HG03045 (cell line): ENCODE data around the gene CCDC74B.
"Not testable (repeated sequence)": the region's sequence is repeated elsewhere in the genome, so short reads cannot be mapped to it uniquely, and the experiment has no call there.

ENCODE experiments used
- ATAC-seq: cut with Tn5 transposase; IDR thresholded peaks from one replicate; pipeline ENCODE4 v1.9.1; 2021; ENCODE audit warnings: mild to moderate bottlenecking, moderate library complexity; ENCODE audit not compliant: unreplicated experiment

CCDC74B gene

DNA sequence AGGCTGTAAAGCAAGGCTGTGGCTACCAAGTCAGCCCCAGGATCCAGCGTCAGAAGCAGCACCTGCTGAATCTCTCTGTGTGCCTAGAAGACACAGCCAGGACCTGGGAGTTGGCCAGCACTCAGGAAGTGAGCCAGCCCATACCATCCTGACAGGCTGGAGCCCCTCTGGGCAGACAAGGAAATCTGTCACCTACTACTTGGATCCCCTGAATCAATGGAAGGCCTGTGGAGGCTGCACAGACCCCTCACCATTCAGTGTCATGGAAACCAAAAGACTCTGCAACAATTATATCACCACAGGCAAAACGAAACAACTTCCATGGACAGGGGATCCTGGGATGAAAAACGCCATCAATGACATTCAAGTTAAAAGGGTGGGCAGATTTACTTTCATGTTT, 21.7 kb upstream of the CCDC74B start:
- ATAC-seq: not testable (repeated sequence)

- no peak for ATAC-seq
Observed at GRCh38 chr2:130165293-130166016, 20.5 kb upstream of the CCDC74B start.

DNA sequence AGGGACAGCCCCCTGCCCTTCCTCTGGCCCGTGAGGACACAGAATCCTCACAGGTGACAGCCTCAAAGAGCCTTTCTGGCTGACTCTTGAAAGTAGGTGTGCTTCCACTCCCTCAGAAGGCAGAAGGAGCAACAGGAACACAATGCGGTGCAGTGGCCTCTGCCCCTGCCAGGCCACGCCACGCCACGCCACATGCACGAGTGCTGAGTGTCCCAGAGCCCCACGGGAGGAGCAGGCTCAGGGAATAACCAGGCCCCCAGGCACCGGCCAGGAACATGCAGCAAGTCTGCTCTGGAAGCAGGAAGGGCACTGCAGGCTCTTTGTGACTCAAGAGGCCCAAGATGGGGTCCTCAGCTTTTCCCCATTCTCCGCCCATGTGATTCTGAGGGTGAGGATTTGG, 18.1 kb upstream of the CCDC74B start:
- ATAC-seq: no peak

- ATAC-seq: not testable (repeated sequence)
Observed at GRCh38 chr2:130162486-130162885, 17.6 kb upstream of the CCDC74B start.

GRCh38 chr2:130160838-130161705, 16.2 kb upstream of the CCDC74B start:
- ATAC-seq: not testable (repeated sequence)

DNA sequence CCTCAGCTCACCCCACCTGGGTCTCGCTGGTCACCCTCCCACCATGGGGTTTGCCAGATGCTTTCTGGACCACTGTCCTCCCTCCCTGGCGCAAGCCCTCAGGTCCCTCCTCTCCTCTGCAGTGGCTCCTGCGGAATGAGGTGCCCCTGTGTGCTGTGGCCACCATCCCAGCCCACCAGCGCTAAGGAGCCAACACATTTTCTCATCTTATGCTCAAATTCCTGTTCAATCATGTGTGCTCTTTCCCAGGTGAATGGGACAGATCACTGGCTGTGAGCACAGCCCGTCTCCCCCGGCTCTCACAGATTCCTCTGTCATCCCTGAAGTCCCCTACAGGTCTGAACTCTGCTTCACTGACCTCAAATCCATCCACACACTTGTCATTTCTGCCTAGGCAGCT, 15.2 kb upstream of the CCDC74B start:
- no peak for ATAC-seq

- ATAC-seq: not testable (repeated sequence)
Observed at GRCh38 chr2:130159376-130159775, 14.5 kb upstream of the CCDC74B start.

DNA sequence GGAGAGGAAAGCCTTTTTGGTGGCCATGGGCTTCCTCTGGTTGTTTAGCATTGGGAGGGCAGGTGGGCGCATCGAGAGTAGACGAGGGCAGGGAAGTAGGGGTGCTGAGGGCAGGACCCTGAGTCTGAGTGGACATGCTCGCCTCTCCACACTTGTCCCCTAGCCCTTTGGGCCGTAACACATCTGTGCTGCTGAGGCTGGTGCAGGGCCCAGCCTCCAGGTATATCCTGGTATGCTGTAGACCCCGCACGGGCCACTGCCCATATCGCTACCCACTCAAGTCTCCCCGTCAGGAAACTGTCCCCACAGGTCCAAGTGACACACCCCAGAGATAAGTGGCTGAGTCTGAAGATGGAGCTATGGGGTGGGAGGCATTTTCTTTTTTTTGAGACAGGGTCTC, 13.7 kb upstream of the CCDC74B start:
- ATAC-seq: no peak

DNA sequence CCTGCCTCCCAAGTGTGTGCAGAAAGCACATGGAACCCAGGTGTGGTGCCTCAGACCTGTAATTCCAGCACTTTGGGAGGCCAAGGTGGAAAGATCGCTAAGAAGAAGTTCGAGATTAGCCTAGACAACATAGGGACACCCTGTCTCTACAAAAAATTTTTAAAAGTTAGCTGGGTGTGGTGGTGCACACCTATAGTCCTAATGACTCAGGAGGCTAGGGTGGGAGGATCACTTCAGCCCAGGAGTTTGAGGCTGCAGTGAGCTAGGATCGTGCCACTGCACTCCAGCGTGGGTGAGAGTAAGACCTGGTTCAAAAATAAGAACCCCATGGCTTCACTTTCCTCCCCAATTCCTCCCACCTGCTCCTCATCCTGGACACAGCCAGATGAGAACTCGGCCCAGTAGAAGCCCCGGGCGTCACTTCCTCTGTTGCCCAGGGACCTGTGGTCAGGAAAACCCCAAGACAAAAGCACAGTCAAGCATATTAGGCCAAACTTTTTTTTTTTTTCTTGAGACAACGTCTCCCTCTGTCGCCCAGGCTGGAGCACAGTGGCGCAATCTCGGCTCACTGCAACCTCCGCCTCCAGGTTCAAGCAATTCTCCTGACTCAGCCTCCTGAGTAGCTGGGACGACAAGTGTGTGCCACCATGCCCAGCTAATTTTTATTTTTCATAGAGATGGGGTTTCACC, 13.1 kb upstream of the CCDC74B start:
- peak; percentile 76 for ATAC-seq

DNA sequence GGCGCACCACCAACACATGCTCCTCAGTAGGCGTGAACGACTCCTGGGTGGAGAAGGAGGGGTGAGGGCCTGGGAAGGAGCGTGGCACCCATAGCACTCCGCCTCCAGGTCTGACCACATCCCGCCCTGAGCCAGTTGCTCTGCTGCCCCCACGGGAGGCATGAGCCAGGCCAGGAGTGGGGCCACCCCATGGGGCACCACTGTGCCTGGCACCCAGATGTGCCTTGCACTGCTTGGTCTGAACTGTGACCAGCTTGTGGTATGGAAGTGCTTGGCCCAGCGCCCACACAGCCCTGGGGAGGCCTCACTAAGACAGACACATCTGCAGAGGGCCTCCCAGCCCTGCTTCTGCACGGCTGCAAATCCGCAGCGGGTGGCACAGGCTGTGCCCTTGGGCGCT, 12.4 kb upstream of the CCDC74B start:
- ATAC-seq: peak; percentile 30

GRCh38 chr2:130156624-130157004, 11.7 kb upstream of the CCDC74B start:
- no peak for ATAC-seq

DNA sequence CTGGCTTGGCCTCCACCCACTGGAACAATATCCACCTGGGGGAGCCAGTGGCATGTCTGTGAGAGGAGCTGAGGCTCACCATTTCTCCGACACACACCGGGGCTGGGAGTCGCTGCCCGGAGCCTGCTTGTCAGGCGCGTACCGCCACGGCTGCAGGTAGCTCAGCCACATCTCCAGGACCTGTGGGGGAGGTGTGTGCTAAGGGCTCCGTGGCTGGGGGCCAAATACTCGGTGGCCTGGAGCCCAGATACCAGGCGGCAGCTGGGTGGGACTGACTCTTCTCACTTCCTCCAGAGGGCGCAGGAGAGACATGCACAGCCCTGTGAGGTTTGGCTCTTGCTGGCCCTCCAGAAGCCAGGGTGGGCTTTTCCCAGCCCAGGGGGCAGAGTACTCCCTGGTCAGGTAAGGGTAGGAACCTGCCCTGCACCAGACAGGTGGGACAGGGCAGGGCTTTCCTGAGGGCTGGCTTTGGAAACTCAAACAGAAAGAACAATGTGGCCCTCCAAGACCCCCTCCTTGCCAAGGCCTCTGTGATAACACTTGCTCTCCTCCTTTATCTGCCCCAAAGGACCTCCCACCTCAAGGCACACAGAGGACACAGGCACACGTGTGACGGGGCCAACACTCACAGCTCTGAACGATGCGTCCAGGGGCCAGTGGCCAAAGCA, 11.2 kb upstream of the CCDC74B start:
- not testable (repeated sequence) for ATAC-seq

DNA sequence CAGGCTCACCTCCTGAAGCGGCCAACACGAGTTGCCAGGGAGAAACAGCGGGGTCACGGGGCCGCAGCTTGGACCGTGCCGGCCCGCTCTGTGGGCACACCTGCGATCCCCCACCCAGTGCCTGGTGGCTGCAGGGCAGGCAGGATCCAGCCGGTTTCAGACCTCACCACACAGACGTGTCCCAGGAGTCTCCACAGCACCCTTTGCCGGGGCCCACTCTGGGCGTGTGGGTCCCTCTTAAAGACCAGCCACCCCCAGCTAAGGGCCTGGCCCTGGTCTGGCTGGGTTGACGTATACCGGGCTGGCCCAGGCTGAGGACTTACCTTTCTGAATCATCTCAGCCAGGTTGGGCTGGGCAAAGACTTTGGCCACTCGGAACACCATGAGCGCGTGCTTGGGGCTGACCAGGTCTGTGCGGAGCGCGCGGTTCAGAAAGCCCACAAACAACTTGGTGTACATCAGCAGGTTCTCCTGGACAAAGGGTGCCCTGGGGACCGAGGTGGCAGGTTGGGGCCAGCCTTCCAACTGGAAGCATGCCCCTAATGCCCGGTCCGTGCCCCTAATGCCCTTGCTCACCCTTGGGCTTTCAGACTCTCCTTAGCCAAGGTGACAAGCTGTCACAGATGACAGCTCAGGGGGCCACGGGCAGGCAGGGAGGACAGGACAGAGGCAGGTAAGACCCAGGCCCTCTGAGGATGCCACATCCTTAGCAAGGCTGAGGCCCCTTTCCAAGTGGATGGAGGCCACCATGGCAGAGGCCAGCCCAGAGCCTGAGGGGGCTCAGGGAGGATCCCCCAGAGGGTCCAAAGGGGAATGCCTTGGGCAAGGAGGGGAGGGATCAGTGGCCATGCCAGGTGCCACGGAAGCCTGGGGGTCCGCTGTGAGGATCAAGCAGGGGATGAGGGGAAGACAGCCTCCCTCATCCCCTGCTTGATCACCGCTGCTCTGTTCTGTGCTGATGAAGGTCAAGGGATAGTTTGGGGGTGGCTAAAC, 10.2 kb upstream of the CCDC74B start:
- no peak for ATAC-seq

DNA sequence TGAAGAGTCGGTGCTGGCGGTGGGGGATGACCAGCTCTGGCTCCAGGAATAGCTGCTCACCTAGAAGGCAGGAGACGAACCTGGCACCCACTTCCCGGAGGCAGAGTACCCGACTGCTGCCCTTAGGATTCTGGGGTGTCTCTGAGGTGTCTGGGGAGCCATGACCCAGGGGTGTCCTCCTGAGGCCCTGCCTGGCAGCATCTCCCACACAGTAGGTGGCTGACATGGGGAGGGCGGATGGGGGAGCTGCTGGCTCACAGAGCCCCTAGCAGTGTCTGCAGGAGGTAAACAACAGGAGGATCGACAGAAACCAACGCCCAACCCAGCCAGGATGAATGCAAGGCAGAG, 9.5 kb upstream of the CCDC74B start:
- ATAC-seq: not testable (repeated sequence)

DNA sequence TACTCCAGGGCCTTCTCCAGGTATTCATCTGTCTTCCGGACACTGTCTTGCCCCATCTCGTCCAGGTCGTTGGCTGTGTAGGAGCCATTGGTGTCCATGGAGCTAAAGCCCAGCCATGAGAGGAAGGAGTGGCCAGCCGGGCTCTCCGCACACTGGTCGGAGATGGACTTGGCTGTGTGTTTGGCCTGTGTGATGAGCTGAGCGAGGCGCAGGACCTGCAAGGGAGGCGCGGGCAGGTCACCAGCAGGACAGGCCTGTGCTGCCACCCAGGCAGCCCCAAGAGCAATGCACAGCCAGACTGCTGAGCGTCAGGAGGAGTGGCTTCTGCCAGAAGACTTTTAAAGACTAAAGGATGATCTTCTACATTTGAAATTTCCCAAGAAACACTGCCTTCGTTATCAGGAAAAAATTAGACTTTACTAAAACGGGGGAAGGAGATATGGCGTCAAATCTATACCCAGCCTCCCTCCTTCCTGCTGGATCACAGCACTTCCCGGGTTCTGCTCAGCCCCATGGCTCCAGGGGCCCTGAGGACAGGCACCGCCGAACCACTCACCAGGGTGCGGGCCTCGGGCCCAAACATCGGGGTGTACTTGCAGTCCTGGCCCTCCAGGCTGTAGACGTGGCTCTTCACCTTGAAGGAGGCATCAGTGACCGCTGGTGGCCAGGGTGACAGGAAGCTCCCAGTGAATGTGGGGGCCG, 9.0 kb upstream of the CCDC74B start:
- not testable (repeated sequence) for ATAC-seq

DNA sequence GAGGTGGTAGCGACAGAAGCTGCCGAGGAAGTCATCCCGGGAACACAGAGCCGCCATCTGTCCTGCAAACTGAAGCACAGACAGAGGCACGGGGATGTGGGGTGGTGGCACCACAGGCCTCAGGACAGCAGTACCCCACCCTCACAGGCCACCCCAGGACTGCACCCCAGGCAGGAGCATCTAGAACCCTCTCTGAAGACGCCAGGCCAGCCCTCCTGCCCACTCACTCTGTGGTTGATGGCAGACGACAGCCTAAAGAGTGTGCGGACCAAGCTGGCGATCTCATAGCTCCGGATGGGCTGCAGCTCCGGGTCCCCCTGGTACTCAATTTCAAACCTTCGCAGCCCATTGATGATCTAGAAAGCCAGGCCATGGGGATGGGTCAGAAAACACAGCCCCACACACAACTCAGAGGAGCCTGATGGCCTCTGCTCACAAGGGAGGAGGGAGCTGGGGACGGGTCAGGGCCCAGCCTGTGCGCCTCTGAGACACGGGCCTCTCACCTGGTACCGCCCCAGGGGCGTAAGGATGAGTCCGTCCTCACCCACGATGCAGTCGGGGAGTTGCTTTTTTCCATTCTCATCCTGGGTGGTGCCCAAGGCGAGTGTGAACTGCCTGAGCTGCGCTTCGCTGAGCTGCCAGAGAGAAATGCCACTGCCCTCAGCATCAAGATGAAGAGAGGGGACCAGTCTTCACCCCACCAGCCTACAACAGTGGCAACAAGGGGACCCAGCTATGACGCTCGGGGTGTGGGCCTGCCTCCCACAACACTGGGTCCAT, 8.1 kb upstream of the CCDC74B start:
- no peak for ATAC-seq

- not testable (repeated sequence) for ATAC-seq
Observed at GRCh38 chr2:130152136-130152815, 7.4 kb upstream of the CCDC74B start.

DNA sequence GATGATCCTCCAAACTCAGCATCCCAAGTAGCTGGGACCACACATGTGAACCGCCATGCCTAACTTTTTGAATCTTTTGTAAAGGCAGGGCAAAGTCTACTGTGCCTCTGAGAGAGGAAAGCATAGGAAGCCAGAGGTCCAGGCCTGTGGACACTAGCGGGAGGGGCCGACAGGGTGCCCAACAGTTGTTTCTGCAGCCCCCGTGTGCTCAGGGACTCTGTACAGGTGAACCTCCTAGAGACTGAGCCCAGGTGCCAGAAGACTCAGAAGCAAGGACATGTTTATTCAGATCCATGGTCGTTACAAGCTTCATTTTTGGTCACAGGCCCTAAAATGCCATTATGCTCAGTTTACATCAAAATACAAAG, 6.2 kb upstream of the CCDC74B start:
- ATAC-seq: not testable (repeated sequence)
